Esophagus (tissue), 2 donors: ENCODE data around the gene GRB14. TPM values are rescaled to one million over a fixed set of nuclear protein-coding genes. Genes with fewer than 3 reads are reported as not detected.
"Not testable (repeated sequence)": the region's sequence is repeated elsewhere in the genome, so short reads cannot be mapped to it uniquely, and the experiment has no call there.

ENCODE experiments used
- H3K27ac ChIP-seq, 2 donors: one replicate each; pipeline ENCODE4 v1.5.1; 2013; ENCODE audit warnings: low read depth in 2 of 2, mild to moderate bottlenecking in 2 of 2, inconsistent platforms in 1 of 2, low read length in 1 of 2, moderate library complexity in 1 of 2
- H3K27me3 ChIP-seq, 2 donors: one replicate each; pipeline ENCODE4 v1.6.1; 2013; ENCODE audit warnings: low read length in 2 of 2, control low read depth in 1 of 2, mild to moderate bottlenecking in 1 of 2; ENCODE audit not compliant: insufficient read depth in 2 of 2, control insufficient read depth in 1 of 2
- H3K36me3 ChIP-seq, 2 donors: one replicate each; pipeline ENCODE4 v1.6.1; 2013; ENCODE audit warnings: low read length in 1 of 2; ENCODE audit not compliant: control insufficient read depth in 2 of 2, insufficient read depth in 2 of 2
- H3K4me1 ChIP-seq, 2 donors: one replicate each; pipeline ENCODE4 v1.6.1; 2013; ENCODE audit warnings: low read length in 1 of 2; ENCODE audit not compliant: control insufficient read depth in 2 of 2, insufficient read depth in 2 of 2
- H3K4me3 ChIP-seq, 2 donors: one replicate each; pipeline ENCODE4 v1.5.1; 2013; ENCODE audit warnings: low read length in 2 of 2, mild to moderate bottlenecking in 2 of 2, low read depth in 1 of 2, moderate library complexity in 1 of 2
- H3K9me3 ChIP-seq, 2 donors: one replicate each; pipeline ENCODE4 v1.6.1; 2013; ENCODE audit warnings: mild to moderate bottlenecking in 2 of 2, low read depth in 1 of 2, low read length in 1 of 2, moderate library complexity in 1 of 2; ENCODE audit not compliant: control insufficient read depth in 2 of 2, insufficient read depth in 1 of 2
- WGBS, 2 donors: extraction: QIAGEN DNeasy Blood & Tissue Kit; methylation state at CpG; one replicate each; pipeline ENCODE4 v1.1.7; 2013; 5-methylcytosine and 5-hydroxymethylcytosine counted together
- polyA plus RNA-seq, 2 donors: library from polyadenylated mRNA; stranded (reverse); fragments of 200-250 nt; gene quantifications; one replicate each; pipeline ENCODE4 v1.2.3, GENCODE V29; 2013
- donor health status: healthy with polysubstance abuse.
- donor health status: Bipolar disorder and iron deficiency.

Gene GRB14
- polyA plus RNA-seq, 2 donors: 1.1 to 4.0 TPM

- no peak overlapping the region for H3K4me3 ChIP-seq
- no peaks in the 10 kb centered on the region for H3K4me1 ChIP-seq
- no peaks in the 10 kb centered on the region for H3K36me3 ChIP-seq
- H3K9me3 ChIP-seq: no peaks in the 10 kb centered on the region
- 66 to 75% methylated on average over 4 of the region's 4 CpGs for WGBS, 2 donors
- H3K27ac ChIP-seq: no peak overlapping the region
- no peaks in the 10 kb centered on the region for H3K27me3 ChIP-seq
Measured at GRCh38 chr2:164565359-164565758, 55.9 kb downstream of the GRB14 start.

GRCh38 chr2:164562666-164563065, 58.6 kb downstream of the GRB14 start:
- H3K4me1 ChIP-seq: no peaks in the 10 kb centered on the region
- no peaks in the 10 kb centered on the region for H3K27me3 ChIP-seq
- H3K27ac ChIP-seq: no peak overlapping the region
- no peak overlapping the region for H3K4me3 ChIP-seq
- no peaks in the 10 kb centered on the region for H3K9me3 ChIP-seq
- H3K36me3 ChIP-seq: no peaks in the 10 kb centered on the region

GRCh38 chr2:164561991-164562390, 59.3 kb downstream of the GRB14 start:
- Histone ChIP-seq H3K27me3 (no peaks in the 10 kb centered on the region), H3K27ac (no peak overlapping the region), H3K36me3 (no peaks in the 10 kb centered on the region), H3K4me3 (no peak overlapping the region), H3K4me1 (no peaks in the 10 kb centered on the region), H3K9me3 (no peaks in the 10 kb centered on the region)
- 75 to 79% methylated on average over 4 of the region's 4 CpGs for WGBS, 2 donors

- no peaks in the 10 kb centered on the region for H3K9me3 ChIP-seq
- no peak overlapping the region for H3K4me3 ChIP-seq
- H3K36me3 ChIP-seq: no peaks in the 10 kb centered on the region
- no peaks in the 10 kb centered on the region for H3K4me1 ChIP-seq
- 84 to 85% methylated on average over 4 of the region's 4 CpGs for WGBS, 2 donors
- H3K27me3 ChIP-seq: no peaks in the 10 kb centered on the region
- H3K27ac ChIP-seq: no peak overlapping the region
Measured at GRCh38 chr2:164561416-164561815, 59.9 kb downstream of the GRB14 start.

GRCh38 chr2:164560902-164561301, 60.4 kb downstream of the GRB14 start:
- no peak overlapping the region for H3K4me3 ChIP-seq
- H3K4me1 ChIP-seq: no peaks in the 10 kb centered on the region
- H3K27me3 ChIP-seq: no peaks in the 10 kb centered on the region
- 23 to 29% methylated on average over 2 of the region's 2 CpGs for WGBS, 2 donors
- H3K9me3 ChIP-seq: no peaks in the 10 kb centered on the region
- no peaks in the 10 kb centered on the region for H3K36me3 ChIP-seq
- no peak overlapping the region for H3K27ac ChIP-seq

GRCh38 chr2:164560181-164560792, 61.0 kb downstream of the GRB14 start:
- WGBS, 2 donors: 33 to 35% methylated on average over 4 of the region's 4 CpGs
- Histone ChIP-seq H3K36me3 (no peaks in the 10 kb centered on the region), H3K9me3 (no peaks in the 10 kb centered on the region), H3K27me3 (no peaks in the 10 kb centered on the region), H3K4me3 (no peak overlapping the region), H3K4me1 (no peaks in the 10 kb centered on the region), H3K27ac (no peak overlapping the region)

GRCh38 chr2:164558450-164558849, 62.8 kb downstream of the GRB14 start:
- 62 to 68% methylated on average over 2 of the region's 2 CpGs for WGBS, 2 donors
- H3K27me3 ChIP-seq: no peaks in the 10 kb centered on the region

GRCh38 chr2:164554487-164554886, 66.8 kb downstream of the GRB14 start:
- H3K4me3 ChIP-seq: no peak overlapping the region
- WGBS, 2 donors: 41 to 55% methylated on average over 2 of the region's 2 CpGs
- no peaks in the 10 kb centered on the region for H3K36me3 ChIP-seq
- no peaks in the 10 kb centered on the region for H3K27me3 ChIP-seq
- no peaks in the 10 kb centered on the region for H3K9me3 ChIP-seq
- no peak overlapping the region for H3K27ac ChIP-seq
- H3K4me1 ChIP-seq: no peaks in the 10 kb centered on the region

More at GRCh38 chr2:164558450-164558849, 62.8 kb downstream of the GRB14 start:
- no peaks in the 10 kb centered on the region for H3K4me1 ChIP-seq
- no peaks in the 10 kb centered on the region for H3K9me3 ChIP-seq
- H3K27ac ChIP-seq: no peak overlapping the region
- H3K4me3 ChIP-seq: no peak overlapping the region
- no peaks in the 10 kb centered on the region for H3K36me3 ChIP-seq

- Histone ChIP-seq H3K27me3 (no peaks in the 10 kb centered on the region), H3K4me3 (no peak overlapping the region), H3K36me3 (no peaks in the 10 kb centered on the region), H3K4me1 (no peaks in the 10 kb centered on the region), H3K27ac (no peak overlapping the region), H3K9me3 (no peaks in the 10 kb centered on the region)
- WGBS, 2 donors: 90 to 91% methylated on average over 4 of the region's 4 CpGs
Measured at GRCh38 chr2:164551519-164551918, 69.8 kb downstream of the GRB14 start.

- WGBS, 2 donors: 95 to 96% methylated on average over 3 of the region's 3 CpGs
- H3K36me3 ChIP-seq, H3K27me3 ChIP-seq, H3K4me1 ChIP-seq, H3K9me3 ChIP-seq, H3K27ac ChIP-seq, H3K4me3 ChIP-seq: not testable (repeated sequence)
Measured at GRCh38 chr2:164549705-164550104, 71.6 kb downstream of the GRB14 start.
